ENCODE data around the gene TLE6.
"Not testable (repeated sequence)": the region's sequence is repeated elsewhere in the genome, so short reads cannot be mapped to it uniquely, and the experiment has no call there.

The TLE6 gene

DNA sequence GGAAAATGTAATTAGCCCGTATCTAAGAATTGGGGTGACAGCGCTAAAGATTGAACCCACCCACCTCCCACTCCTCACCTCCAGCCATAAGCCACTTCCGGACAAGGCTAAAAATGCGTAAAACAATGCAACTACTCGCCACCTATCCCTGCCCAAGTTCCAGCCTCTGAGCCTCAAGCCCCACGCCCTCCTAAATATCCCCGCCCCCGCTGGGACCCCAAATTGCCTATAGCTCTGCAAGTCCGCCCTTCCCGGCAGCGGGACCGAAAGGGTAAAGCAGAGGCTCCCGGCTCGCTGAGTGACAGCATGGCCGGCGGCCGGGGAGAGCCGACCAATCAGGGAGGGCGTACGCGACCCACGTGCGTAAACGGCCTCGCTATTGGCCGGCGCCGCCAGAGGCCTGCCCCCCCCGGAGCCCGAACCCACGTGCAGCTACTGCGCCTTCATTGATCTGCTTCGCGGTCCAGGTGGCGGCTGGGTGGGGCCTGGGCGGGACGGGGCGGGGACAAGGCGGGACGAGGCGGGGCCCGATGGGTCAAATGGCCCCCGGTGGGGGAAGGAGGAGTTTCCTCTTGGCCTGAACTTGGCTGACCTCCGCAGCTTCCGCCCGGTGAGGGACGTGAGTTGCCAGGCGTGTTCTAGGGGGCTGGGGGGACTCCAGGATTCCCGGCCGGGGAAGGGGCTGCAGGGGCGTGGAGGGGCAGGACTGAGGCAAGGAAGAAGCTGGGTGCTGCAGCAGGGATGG lies at the start of gene TLE6:
TLE6 (plus strand) TSS at position 564 of the 745 bp plus-strand sequence. CDS start 670 bp downstream, outside the sequence.
- FAIRE-seq (peak; percentile 51), DNase-seq (ENCODE audit: low spot score) (peak; percentile 89)

DNA sequence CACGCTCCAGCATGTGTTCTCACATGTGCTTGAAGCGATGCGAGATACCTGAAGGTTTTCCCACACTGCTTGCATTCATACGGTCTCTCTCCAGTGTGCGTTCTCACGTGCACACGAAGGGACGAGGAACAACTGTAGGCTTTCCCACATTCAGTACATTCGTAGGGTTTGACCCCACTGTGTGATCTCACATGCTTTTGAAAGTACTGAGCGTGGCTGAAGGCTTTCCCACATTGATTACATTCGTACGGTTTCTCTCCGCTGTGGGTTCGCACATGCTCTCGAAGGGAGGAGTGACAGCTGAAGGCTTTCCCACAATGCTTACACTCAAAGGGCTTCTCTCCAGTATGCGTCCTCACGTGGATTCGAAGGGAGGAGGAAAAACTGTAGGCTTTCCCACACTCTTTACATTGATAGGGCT lies 43.9 kb upstream of the TLE6 start:
- no peak for FAIRE-seq
- no peak for DNase-seq (ENCODE audit: low spot score)

DNA sequence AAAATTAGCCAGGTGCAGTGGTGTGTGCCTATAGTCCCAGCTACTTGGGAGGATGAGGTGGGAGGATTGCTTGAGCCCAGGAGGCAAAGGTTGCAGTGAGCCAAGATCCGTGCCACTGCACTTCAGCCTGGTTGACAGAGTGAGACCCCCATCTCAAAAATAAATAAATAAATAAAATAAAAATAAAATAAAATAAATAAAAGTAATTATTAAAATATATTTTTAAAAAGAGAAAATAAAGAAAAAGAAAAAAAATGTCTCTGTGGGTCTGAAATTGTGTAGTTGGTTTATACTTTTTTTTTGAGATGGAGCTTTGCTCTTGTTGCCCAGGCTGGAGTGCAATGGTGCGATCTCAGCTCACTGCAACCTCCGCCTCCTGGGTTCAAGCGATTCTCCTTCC lies 41.5 kb upstream of the TLE6 start:
- DNase-seq (ENCODE audit: low spot score); FAIRE-seq: not testable (repeated sequence)

DNA sequence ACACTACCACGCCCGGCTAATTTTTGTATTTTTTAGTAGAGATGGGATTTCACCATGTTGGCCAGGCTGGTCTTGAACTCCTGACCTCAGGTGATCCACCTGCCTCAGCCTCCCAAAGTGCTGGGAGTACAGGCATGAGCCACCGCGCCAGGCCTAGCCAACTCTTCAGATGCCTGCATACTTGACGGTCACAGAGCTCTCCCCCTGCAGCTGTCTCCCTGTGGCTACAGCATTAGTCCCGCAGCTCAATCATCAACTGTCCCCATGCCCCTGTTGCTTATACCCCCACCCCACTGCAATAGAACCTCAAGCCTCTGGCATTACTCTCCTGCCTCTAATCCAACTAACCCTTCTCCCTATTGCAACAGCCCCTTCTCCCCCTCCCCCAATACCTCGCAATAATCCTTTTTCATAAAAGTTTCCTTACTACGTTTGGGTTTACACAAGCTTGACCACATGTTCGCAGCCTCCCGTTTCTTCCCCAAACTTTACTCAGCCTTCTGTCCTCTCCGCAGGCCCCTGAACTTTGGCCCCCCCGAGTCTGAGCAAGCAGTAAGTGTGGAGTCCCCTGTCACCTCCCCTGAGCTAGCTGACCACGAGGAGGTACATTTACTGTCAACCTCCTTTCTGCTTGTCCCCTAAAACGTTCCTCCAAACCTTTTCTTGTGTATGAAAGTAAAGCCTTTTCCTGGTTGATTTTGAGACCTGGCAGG lies 34.3 kb upstream of the TLE6 start:
- no peak for FAIRE-seq
- DNase-seq (ENCODE audit: low spot score): no peak

DNA sequence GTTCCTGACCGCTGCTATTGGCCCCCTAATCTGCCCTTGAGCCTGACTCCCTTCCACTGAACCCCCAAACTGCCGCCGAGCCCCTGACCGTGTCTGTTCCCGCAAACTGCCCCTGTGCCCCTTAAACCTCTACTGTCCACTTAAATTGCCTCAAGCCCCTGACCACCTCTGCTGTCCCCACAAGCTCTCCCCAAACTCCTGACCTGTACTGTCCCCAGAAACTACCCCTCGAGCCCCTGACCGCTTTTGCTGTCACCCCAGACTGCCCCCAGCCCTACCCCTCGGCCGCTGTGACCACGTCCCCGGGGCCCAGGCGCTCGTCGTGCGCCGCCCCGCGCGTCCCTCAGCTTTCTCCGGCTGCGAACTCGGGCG lies 33.0 kb upstream of the TLE6 start:
- FAIRE-seq: no peak

DNA sequence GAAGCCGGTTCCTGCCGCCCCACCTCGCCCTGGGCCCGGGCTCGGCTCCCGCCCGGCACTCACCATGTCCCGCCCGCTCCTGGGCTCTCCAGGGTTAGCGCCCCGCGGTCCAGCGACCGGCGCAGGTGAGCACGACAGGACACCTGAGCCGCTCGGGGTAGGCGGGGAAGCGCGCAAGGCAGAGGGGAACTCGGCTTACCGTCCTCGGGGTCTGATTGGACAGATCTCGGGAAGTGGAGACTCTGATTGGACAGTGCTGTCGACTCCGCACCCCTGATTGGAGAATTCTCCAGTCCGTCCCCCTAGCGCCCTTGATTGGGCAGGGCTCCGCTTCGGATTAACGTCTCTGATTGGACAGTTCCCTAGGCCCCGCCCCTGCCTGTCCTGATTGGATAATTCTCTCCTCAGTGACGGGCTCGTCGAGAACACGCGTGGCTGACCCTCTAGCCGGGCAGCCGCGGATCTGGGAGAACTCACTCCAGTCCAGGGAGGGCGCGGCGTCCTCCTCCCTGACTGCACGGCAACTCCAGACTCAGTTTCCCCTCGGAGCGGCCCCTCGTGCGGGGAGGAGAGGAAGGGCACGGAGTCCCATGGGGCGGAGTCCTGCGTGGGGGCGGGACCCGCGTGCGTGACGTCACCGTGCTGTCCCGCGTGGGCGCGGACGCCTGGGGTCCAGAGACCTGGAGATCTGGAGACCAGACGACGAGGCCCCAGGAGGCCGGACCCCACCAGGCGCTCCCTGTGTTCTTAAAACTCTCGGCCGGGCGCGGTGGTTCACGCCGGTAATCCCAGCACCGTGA lies 32.4 kb upstream of the TLE6 start, which contains the start of gene ZNF77:
ZNF77 (minus strand) TSS at position 197 of the 800 bp plus-strand sequence; CDS start at position 66, 131 bp downstream.
- FAIRE-seq (peak; percentile 94), DNase-seq (ENCODE audit: low spot score) (peak; percentile 97)

More for the DNA sequence above, 33.0 kb upstream of the TLE6 start:
- no peak for DNase-seq (ENCODE audit: low spot score)

DNA sequence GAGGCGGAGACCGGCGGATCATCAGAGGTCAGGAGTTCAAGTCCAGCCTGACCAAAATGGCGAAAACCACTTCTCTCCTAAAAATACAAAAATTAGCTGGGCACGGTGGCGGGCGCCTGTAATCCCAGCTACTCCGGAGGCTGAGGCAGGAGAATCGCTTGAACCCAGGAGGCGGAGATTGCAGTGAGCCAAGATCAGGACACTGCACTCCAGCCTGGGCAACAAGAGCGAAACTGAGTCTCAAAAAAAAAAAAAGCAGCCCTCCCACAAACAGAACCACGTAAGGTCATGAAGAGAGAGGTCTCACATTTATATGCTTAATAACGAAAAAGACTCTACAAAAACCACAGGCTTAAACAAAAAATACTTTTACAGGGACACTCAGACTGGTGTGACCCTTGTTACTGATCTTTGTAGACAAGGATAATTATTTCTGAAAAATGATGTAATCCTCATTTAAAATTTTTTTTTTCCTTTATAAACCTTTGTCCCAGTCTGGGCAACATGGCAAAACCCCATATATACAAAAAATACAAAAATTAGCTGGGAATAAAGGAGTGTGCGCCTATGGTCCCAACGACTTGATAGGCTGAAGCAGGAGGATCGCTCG lies 31.7 kb upstream of the TLE6 start:
- no peak for DNase-seq (ENCODE audit: low spot score)

DNA sequence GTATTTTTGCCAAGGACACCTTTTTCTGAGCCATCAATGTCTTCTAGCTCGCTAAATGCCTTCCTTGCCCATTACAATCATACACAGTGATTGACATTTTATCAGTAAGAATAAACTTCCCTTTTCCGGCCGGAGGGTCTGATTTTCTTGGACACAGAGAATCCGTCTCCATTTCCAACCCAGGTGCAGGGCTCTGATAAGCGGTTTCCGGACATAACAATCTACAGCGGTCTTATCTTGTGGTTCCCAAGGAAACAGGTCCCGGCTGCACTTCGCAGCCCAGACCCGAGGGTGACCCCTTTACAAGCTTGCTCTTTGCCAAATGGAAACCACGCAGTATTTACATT lies 27.5 kb upstream of the TLE6 start:
- no peak for FAIRE-seq

More for the DNA sequence above, 31.7 kb upstream of the TLE6 start:
- no peak for FAIRE-seq

DNA sequence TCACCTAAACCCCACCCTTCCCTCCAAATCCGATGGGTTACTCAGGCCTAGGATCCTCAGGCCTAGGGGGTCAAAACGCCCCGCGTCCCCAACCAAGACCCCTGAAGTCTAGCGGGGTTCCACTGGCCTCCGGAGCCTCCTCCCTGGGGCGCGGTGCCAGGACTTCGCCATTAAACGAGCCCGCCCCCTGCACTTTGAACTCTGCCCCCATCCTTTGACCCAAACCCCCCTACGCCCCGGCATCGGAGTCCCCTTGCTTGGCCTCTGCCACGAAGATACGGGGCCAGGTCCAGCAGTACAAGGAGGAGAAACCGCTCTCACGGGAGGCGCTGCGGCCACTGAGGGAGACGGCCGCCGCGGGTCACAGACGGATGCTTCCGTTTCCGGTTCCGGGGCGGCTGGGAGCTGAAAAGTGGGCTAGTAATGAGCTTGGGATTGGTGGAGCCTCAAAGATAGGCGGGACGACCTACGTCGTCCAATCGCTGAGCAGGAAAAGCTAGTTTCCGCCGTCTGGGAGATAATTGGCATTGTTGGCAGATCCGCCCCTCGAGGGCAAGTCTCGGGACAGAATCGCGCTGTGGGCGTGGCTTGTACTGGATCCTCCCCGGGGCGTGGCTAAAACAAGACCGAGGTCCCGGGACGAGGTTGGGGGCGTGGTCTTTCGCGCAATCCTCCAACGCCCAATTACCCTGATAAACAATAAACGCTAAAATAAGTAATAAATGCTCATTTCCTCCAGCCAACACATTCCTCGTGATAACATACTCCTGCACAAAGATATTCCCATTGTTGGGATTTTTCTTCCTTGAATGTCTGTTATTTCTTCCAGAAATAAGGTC lies 26.9 kb upstream of the TLE6 start:
- peak; percentile 99 for DNase-seq (ENCODE audit: low spot score)
- FAIRE-seq: peak; percentile 94

More for the DNA sequence above, 27.5 kb upstream of the TLE6 start:
- DNase-seq (ENCODE audit: low spot score): peak; percentile 5

DNA sequence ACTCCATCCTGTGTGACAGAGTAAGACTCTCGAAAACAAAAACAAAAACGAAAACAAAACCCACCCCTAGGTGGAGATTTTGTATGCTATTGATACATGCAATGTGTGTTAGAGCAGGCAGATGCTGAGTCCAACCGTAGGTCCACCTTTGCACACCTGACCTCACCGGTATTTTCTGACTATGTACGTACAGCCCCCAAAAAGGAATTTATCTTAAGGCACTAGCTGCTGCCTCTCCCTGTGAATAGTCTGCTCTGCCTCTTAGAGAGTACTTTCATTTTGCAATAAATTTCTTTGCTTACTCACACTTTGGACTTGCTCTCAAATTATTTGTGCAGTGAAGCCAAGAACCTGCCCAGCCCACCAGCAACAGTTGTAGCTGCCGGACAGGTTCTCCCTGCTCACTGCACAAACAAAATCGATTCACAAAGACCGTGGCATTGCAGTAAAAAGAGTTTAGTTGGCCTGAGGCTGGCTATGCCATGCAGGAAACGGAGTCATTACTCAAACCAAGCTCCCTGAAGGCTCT lies 24.3 kb upstream of the TLE6 start:
- DNase-seq (ENCODE audit: low spot score): no peak
- FAIRE-seq: no peak

DNA sequence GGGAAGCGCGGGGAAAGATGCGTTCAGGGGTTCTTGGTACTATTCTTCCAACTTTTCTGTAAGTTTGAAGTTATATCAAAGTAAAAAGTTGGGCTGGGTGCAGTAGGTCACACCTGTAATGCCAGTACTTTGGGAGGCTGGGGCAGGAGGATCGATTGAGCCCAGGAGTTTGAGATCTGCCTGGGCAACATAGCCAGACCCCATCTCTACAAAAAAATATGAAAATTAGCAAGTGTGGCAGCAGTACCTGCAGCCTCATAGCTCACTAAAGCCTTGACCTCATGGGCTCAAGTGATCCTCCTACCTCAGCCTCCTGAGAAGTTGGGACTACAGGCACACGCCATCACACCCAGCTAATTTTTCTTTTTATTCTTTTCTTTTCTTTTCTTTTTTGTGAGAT lies 20.2 kb upstream of the TLE6 start:
- DNase-seq (ENCODE audit: low spot score): no peak
- FAIRE-seq: no peak

DNA sequence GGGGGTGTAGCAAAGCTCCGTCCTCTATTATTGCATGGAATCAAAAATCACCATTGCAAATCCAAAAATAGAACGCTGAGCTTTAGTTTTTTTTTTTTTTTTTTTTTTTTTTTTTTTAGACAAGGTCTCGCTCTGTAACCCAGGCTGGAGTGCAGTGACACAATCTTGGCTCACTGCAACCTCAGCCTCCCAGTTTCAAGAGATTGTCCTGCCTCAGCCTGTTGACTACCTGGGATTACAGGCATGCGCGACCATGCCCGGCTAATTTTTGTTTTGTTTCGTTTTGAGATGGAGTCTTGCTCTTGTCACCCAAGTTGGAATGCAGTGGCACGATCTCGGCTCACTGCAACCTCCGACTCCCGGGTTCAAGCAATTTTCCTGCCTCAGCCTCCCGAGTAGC lies 17.2 kb upstream of the TLE6 start:
- FAIRE-seq (no peak), DNase-seq (ENCODE audit: low spot score) (no peak)

DNA sequence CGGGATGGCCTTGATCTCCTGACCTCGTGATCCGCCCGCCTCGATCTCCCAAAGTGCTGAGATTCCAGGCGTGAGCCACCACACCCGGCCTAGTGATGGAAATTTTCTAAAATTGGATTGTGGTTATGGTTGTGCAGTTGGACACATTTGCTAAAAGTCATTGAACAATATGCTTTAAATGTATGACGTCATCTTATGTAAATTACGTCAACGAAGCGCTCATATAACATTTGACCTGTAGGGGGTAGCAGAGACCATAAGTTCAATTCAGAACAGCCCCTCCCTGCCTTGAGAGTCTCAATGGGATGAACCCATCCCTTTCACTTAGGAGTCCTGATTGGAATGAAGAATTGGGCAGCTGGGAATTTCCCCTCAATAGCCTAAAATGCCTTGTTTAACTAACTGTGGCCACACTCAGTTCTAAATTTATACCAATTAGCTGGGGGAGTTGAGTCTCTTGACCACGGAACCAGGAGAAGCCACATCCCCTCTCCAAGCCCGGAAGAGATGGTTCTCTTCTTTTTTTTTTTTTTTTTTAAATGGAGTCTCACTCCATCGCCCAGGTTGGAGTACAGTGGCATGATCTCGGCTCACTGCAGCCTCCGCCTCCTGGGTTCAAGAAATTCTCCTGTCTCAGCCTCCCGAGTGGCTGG lies 15.2 kb upstream of the TLE6 start:
- peak; percentile 62 for FAIRE-seq
- DNase-seq (ENCODE audit: low spot score): peak; percentile 68

DNA sequence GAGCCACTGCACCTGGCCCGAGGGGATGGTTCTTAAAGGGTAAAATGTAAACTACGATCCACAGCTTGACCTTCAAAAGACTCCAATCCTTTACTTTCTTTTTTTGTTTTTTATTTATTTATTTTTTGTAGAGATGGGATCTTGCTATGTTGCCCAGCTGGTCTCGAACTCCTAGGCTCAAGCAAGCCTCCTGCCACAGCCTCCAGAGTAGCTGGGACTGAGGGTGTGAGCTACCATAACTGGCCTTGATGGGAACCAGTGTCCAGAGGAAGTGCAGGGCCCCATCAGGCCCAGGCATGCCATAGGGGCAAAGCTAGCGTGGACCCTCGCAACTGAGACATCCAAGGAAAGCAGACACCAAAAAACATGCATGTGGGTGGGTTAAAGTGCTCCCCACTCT lies 14.2 kb upstream of the TLE6 start:
- DNase-seq (ENCODE audit: low spot score) (no peak), FAIRE-seq (no peak)

DNA sequence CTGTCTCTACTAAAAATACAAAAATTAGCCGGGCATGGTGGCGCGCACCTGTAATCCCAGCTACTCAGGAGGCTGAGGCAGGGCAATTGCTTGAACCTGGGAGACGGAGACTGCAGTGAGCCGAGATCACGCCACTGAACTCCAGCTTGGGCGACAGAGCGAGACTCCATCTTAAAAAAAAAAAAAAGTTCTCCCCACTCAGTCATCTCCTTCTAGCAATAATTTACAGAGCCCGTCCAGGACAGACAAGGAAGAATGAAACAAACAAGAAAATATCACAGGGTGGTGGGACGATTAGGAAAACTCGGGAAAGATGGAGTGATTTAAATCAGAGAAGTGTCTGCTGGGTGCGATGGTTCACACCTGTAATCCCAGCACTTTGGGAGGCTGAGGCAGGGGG lies 13.7 kb upstream of the TLE6 start:
- FAIRE-seq; DNase-seq (ENCODE audit: low spot score): not testable (repeated sequence)

DNA sequence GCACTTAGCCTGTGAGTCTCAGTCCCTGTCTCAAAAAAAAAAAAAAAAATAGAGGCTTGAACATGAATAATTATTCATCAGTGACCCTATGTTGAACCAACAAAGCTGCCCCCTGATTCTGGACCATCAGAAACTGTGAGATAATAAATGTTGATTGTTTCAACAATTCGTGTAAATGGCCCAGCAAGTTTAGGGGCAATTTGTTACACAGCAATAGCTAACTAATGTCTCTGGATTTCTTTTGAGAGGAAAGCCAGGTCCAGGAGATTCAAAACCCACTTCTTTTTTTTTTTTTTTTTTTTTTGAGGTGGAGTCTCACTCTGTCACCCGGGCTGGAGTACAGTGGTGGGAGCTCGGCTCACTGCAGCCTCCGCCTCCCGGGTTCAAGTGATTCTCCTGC lies 12.5 kb upstream of the TLE6 start:
- DNase-seq (ENCODE audit: low spot score): no peak
- FAIRE-seq: no peak

DNA sequence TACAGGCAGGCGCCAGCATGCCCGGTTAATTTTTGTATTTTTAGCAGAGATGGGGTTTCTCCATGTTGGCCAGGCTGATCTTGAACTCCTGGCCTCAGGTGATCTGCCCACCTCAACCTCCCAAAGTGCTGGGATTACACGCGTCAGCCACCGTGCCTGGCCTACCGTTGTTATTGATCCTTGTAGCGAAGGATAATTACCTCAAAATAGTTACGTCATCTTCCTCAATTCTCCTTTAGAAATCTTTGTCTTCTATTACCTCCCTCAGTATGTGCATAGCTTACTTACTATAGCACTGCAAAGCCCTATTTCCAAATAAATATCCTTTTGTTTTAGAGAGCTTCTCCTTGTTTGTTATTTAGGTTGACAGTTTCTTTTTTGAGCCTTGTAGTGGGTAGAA lies 9.4 kb upstream of the TLE6 start:
- FAIRE-seq (no peak), DNase-seq (ENCODE audit: low spot score) (no peak)

DNA sequence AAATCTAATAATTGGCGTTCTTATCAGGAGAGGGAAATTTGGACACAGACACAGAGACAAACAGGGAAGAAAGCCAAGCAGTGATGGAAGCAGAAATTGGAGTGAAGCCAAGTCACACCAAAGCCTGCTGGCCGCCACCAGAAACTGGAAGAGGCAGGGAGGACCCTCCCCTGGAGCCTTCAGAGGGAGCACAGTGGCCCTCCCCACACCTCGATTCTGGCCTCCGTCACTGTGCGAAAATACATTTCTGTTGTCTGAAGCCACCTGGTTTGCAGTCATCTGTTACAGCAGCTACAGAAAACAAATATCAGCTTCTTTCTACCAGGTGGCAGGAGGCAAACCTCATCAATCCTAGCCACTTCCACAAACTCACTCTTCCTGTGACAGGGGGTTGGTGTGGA lies 8.3 kb upstream of the TLE6 start:
- DNase-seq (ENCODE audit: low spot score): no peak
- no peak for FAIRE-seq

DNA sequence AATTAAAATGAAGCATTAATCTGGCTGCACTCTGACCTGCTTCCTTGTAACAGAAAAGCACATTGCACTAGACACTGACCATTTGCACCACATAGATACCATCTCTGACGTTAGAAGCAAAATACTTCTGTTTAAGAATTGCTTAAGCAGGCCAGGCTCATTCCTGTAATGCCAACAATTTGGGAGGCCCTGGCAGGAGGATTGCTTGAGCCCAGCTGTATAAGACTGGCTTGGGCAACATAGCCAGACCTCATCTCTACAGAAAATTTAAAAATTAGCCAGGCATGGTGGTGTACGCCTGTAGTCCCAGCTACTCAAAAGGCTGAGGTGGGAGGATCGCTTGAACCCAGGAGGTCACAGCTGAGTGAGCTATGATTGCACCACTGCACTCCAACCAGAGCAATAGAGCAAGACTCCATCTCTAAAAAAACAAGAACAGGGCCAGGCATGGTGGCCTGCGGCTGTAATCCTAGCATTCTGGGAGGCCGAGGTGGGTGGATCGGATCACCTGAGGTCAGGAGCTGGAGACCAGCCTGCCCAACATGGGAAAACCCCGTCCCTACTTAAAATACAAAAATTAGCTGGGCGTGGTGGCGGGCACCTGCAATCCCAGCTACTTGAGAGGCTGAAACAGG lies 7.0 kb upstream of the TLE6 start:
- DNase-seq (ENCODE audit: low spot score) (no peak), FAIRE-seq (no peak)
